Stomach (tissue), 9 donors: Measurements from ENCODE around the gene PLA2G15. TPM values are rescaled to one million over a fixed set of nuclear protein-coding genes. Genes with fewer than 3 reads are reported as not detected.

ENCODE experiments used
- DNase-seq, 2 donors: peaks; one replicate each; pipeline versions ENCODE4 v3.0.0 to v3.0.0-alpha.2; 2013 to 2019
- H3K27ac ChIP-seq, 5 donors: fragments of 200-600 bp in 4 of 5; sonication (generic) in 4 of 5; one replicate each; pipeline ENCODE4 v1.5.1; 2013 to 2019; ENCODE audit warnings: mild to moderate bottlenecking in 1 of 5, moderate library complexity in 1 of 5
- H3K27me3 ChIP-seq, 3 donors: fragments of 200-600 bp; sonication (generic); one replicate each; pipeline ENCODE4 v1.5.1; 2017 to 2019; ENCODE audit warnings: mixed run types in 1 of 3
- H3K36me3 ChIP-seq, 4 donors: fragments of 200-600 bp; sonication (generic); 1 replicate in 3 of 4; 2 replicates in 1 of 4; pipeline ENCODE4 v1.5.1; 2016 to 2019
- H3K4me1 ChIP-seq, 4 donors: fragments of 200-600 bp; sonication (generic); one replicate each; pipeline ENCODE4 v1.5.1; 2016 to 2019
- H3K4me3 ChIP-seq, 4 donors: fragments of 200-600 bp; sonication (generic) in 3 of 4; one replicate each; pipeline ENCODE4 v1.5.1; 2016 to 2019; ENCODE audit warnings: mild to moderate bottlenecking in 1 of 4
- H3K9me3 ChIP-seq, 4 donors: fragments of 200-600 bp; sonication (generic); one replicate each; pipeline ENCODE4 v1.5.1; 2016 to 2019
- EP300 ChIP-seq: sonication (generic); formaldehyde crosslinking; IDR thresholded peaks from one replicate; pipeline ENCODE4 v1.6.1; 2017; ENCODE audit warnings: antibody characterized with exemption
- POLR2A ChIP-seq, 4 donors: fragments of 450-650 bp; IDR thresholded peaks; one replicate each; pipeline ENCODE4 v1.6.1; 2016; ENCODE audit warnings: antibody characterized with exemption in 4 of 4, control low read depth in 2 of 4, mild to moderate bottlenecking in 1 of 4, moderate library complexity in 1 of 4
- POLR2AphosphoS5 ChIP-seq, 3 donors: sonication (generic); formaldehyde crosslinking; IDR thresholded peaks; one replicate each; pipeline ENCODE4 v1.6.1; 2016; ENCODE audit warnings: antibody characterized with exemption in 3 of 3
- WGBS, 5 donors: extraction: QIAGEN DNeasy Blood & Tissue Kit in 3 of 5; methylation state at CpG; one replicate each; pipeline versions ENCODE4 v1.1.5 to v1.1.7; 2013 to 2018; 5-methylcytosine and 5-hydroxymethylcytosine counted together
- intact Hi-C: fragments of 100-400 bp; cut with DNase I; formaldehyde crosslinking; loops from one replicate; pipeline ENCODE4 v1.15.1; 2023; ENCODE audit warnings: low total_unique reads
- polyA plus RNA-seq, 3 donors: library from polyadenylated mRNA; stranded (reverse); fragments of 200-250 nt; gene quantifications; one replicate each; pipeline ENCODE4 v1.2.3, GENCODE V29; 2013
- total RNA-seq, 5 donors: library from RNA; depleted of rRNA; stranded (reverse); fragments of >200 nt; gene quantifications; one replicate each; pipeline versions ENCODE4 v1.1.0 to v1.2.3, GENCODE V29; 2014 to 2016
- TF ChIP-seq, protein P1 (sequence below), 7 experiments: fragments of 450-650 bp in 4 of 7; fragments of 200-600 bp in 3 of 7; sonication (generic) in 3 of 7; IDR thresholded peaks; one replicate each; pipeline ENCODE4 v1.5.1; 2016 to 2019; ENCODE audit warnings: antibody characterized with exemption in 7 of 7, control low read depth in 2 of 7, mild to moderate bottlenecking in 1 of 7
- donor health status: healthy with polysubstance abuse.
- donor health status: Bipolar disorder and iron deficiency.
- donor health status: healthy.

The PLA2G15 gene
- total and polyA plus RNA-seq, 8 donors, result 3.5 to 16.5 (median 7.0) TPM

DNA sequence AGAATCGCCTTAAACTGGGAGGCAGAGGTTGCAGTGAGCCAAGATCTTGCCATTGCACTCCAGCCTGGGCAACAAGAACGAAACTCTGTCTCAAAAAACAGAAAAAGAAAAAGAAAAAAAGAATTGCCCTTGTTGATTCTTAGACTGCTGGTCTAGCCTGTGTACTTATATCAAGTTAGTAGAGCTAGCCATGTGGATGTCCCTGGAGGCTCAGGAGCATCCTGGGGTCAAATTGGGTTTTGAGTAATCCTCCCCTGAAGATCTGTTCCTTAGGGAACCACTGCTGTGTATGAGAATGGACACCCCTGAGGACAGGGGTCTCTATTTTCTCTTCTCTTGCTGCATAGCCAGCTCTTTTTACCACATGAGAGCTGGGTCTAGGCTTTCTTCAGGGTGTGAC lies 44.0 kb downstream of the PLA2G15 start:
- intact Hi-C loops, result no loop called here
- H3K36me3 ChIP-seq, result peaks cover 13 to 63% (median 52%) of the 10 kb centered on the region in 4 donors
- no peak overlapping the region for H3K4me3 ChIP-seq
- H3K27me3 ChIP-seq, result no peaks in the 10 kb centered on the region
- 83 to 100% (median 93%) methylated on average over 2 of the region's 2 CpGs for WGBS, 5 donors
- TF ChIP-seq, protein P1, sequence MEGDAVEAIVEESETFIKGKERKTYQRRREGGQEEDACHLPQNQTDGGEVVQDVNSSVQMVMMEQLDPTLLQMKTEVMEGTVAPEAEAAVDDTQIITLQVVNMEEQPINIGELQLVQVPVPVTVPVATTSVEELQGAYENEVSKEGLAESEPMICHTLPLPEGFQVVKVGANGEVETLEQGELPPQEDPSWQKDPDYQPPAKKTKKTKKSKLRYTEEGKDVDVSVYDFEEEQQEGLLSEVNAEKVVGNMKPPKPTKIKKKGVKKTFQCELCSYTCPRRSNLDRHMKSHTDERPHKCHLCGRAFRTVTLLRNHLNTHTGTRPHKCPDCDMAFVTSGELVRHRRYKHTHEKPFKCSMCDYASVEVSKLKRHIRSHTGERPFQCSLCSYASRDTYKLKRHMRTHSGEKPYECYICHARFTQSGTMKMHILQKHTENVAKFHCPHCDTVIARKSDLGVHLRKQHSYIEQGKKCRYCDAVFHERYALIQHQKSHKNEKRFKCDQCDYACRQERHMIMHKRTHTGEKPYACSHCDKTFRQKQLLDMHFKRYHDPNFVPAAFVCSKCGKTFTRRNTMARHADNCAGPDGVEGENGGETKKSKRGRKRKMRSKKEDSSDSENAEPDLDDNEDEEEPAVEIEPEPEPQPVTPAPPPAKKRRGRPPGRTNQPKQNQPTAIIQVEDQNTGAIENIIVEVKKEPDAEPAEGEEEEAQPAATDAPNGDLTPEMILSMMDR (IDR thresholded peaks at IDR 0.05), result no peak
- TF ChIP-seq POLR2A (IDR thresholded peaks at IDR 0.05), result no peak
- no peak for TF ChIP-seq EP300
- TF ChIP-seq POLR2AphosphoS5 (IDR thresholded peaks at IDR 0.05), result no peak
- no peaks in the 10 kb centered on the region for H3K9me3 ChIP-seq
- H3K27ac ChIP-seq, result peak overlapping the region in 2 of 5 donors; percentile 20 to 33
- H3K4me1 ChIP-seq, result peaks cover 18 to 43% (median 24%) of the 10 kb centered on the region in 4 donors
- DNase-seq, result no peak

DNA sequence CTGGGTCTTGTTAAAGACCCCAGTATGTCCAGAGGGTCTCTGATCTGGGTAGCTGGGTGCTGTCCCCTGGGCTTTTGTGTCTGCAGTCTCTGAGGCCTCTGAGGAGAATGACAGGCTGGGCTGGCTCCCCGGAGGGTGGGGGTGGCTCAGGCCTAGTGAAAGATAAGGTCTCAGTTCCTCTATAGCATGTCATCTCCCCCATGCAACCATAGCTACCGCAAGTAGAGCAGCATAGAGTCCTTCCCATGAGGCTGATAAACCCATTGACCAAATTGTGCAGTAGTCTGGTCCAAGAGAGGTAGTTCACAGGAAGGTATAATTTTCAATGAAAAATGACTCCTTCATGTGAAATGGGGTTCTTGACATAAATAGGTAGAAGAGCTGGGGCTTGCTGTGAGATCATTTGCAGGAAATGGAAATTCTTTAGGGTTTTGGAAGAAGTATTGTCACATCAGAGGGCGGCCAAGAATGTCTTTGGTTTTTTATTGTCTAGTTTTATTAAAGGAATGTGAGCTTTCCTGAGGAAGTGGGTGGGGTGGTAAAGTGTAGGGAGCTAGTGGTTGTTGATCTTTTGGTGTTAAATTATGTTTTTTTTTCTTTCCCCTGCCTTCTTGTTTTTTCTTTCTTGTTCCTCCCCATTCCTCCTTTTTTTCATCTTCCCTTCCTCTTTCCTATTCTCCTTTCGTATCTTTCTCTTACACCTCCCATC lies 44.6 kb downstream of the PLA2G15 start:
- H3K4me1 ChIP-seq, result peaks cover 14 to 38% (median 24%) of the 10 kb centered on the region in 4 donors
- WGBS, 5 donors, result 58 to 84% (median 63%) methylated on average over 3 to 4 of the region's 4 CpGs
- H3K27me3 ChIP-seq, result no peaks in the 10 kb centered on the region
- TF ChIP-seq, protein P1 (IDR thresholded peaks at IDR 0.05), result no peak
- TF ChIP-seq POLR2A (IDR thresholded peaks at IDR 0.05) (no peak), POLR2AphosphoS5 (IDR thresholded peaks at IDR 0.05) (no peak), EP300 (no peak)
- H3K4me3 ChIP-seq, result no peak overlapping the region
- no peaks in the 10 kb centered on the region for H3K9me3 ChIP-seq
- peak in 1 of 2 donors; percentile 37 for DNase-seq
- H3K27ac ChIP-seq, result peak overlapping the region in 2 of 5 donors; percentile 20 to 33
- intact Hi-C loops, result no loop called here
- H3K36me3 ChIP-seq, result peaks cover 13 to 69% (median 58%) of the 10 kb centered on the region in 4 donors

DNA sequence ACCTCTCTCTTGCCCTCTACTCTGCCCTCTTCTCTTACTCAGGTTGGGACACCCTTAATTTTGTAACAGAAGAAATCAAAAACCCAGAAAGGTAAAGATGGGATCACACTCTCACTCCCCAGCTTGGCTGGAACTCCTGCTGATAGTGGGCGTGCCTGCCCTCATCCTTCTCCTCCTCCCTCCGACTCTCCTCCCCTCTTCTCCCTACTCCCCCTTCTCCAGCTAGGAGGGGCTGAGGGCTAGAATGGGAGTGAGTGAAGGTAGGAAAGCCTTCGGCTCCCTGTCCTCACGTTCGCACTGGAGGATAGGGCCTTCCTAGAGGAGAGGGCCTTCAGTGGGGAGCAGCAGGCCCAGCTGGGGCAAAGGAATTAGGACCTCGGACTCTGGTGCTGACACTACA lies 45.3 kb downstream of the PLA2G15 start:
- 67 to 87% (median 78%) methylated on average over 6 of the region's 6 CpGs for WGBS, 5 donors
- no peak overlapping the region for H3K4me3 ChIP-seq
- peak overlapping the region in 1 of 5 donors; percentile 33 for H3K27ac ChIP-seq
- H3K4me1 ChIP-seq, result peaks cover 7 to 31% (median 21%) of the 10 kb centered on the region in 4 donors
- H3K9me3 ChIP-seq, result no peaks in the 10 kb centered on the region
- peaks cover 13 to 76% (median 65%) of the 10 kb centered on the region in 4 donors for H3K36me3 ChIP-seq
- TF ChIP-seq, protein P1 (IDR thresholded peaks at IDR 0.05), result no peak
- TF ChIP-seq POLR2AphosphoS5 (IDR thresholded peaks at IDR 0.05), result no peak
- TF ChIP-seq EP300, result no peak
- no peak for TF ChIP-seq POLR2A (IDR thresholded peaks at IDR 0.05)
- H3K27me3 ChIP-seq, result no peaks in the 10 kb centered on the region
- intact Hi-C loops, result no loop called here
- DNase-seq, result no peak

DNA sequence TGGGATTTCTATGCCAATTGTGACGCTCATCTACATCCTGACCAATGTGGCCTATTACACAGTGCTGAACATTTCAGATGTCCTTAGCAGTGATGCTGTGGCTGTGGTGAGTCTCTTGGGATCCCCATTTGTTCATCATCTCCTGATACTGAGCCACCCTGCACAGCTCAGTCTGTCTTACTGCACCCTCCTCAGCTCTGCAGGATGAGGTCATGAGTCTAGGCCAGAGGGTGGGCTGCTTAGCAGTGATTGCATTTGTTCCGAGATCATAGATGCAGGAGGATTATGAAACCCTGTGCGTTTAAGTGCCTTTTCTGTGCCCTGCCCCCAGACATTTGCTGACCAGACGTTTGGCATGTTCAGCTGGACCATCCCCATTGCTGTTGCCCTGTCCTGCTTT lies 46.1 kb downstream of the PLA2G15 start:
- 72 to 88% (median 84%) methylated on average over 4 of the region's 4 CpGs for WGBS, 5 donors
- intact Hi-C loops, result no loop called here
- DNase-seq, result no peak
- Histone ChIP-seq H3K27ac (no peak overlapping the region), H3K4me1 (peaks cover 6 to 23% (median 19%) of the 10 kb centered on the region in 4 donors), H3K27me3 (no peaks in the 10 kb centered on the region), H3K9me3 (no peaks in the 10 kb centered on the region), H3K36me3 (peaks cover 15 to 83% (median 73%) of the 10 kb centered on the region in 4 donors), H3K4me3 (no peak overlapping the region)
- TF ChIP-seq EP300, result no peak
- TF ChIP-seq, protein P1 (IDR thresholded peaks at IDR 0.05), result no peak
- no peak for TF ChIP-seq POLR2AphosphoS5 (IDR thresholded peaks at IDR 0.05)
- no peak for TF ChIP-seq POLR2A (IDR thresholded peaks at IDR 0.05)
